HepG2 (cell line): Measurements from ENCODE around the gene GDAP1L1. TPM values are rescaled to one million over a fixed set of nuclear protein-coding genes. Genes with fewer than 3 reads are reported as not detected.

Source experiments
- CREB1 ChIP-seq, 2 experiments: fragments of 450-650 bp in 1 of 2; IDR thresholded peaks; 2 replicates each; pipeline ENCODE4 v1.6.1; 2016 to 2017; ENCODE audit warnings: control low read depth in 1 of 2, mild to moderate bottlenecking in 1 of 2, missing compliant biosample characterization in 1 of 2, missing genetic modification characterization in 1 of 2
- EP300 ChIP-seq, 3 experiments: sonication (generic) in 1 of 3; formaldehyde crosslinking in 1 of 3; IDR thresholded peaks; 2 replicates each; pipeline versions ENCODE4 v1.5.1 to v1.6.1; 2011 to 2020; ENCODE audit warnings: low read depth in 2 of 3, low read length in 2 of 3, borderline replicate concordance in 1 of 3, improper control_type of control experiment in 1 of 3, mild to moderate bottlenecking in 1 of 3, missing genetic modification reagents in 1 of 3, moderate library complexity in 1 of 3
- FOXK2 ChIP-seq: fragments of 450-650 bp; IDR thresholded peaks from 2 replicates; pipeline ENCODE4 v1.6.1; 2016
- KDM2A ChIP-seq: sonication (generic); formaldehyde crosslinking; IDR thresholded peaks from 2 replicates; pipeline ENCODE4 v1.4.0; 2020; ENCODE audit warnings: low read depth, missing genetic modification reagents, borderline replicate concordance
- MIXL1 ChIP-seq: IDR thresholded peaks from 2 replicates; pipeline ENCODE4 v1.6.1; 2016
- MTA3 ChIP-seq: sonication (generic); formaldehyde crosslinking; IDR thresholded peaks from 2 replicates; pipeline ENCODE4 v1.4.0; 2020; ENCODE audit warnings: missing genetic modification reagents
- NFYC ChIP-seq: IDR thresholded peaks from 2 replicates; pipeline ENCODE4 v1.6.1; 2016; ENCODE audit warnings: missing genetic modification reagents, missing compliant biosample characterization
- PHB2 ChIP-seq: fragments of 450-650 bp; IDR thresholded peaks from 2 replicates; pipeline ENCODE4 v1.6.1; 2018; ENCODE audit not compliant: partially characterized antibody
- SCMH1 ChIP-seq: sonication (generic); formaldehyde crosslinking; IDR thresholded peaks from 2 replicates; pipeline ENCODE4 v1.9.0; 2021; ENCODE audit warnings: missing genetic modification reagents, mild to moderate bottlenecking, borderline replicate concordance
- SMARCE1 ChIP-seq: fragments of 450-650 bp; IDR thresholded peaks from 2 replicates; pipeline ENCODE4 v1.6.1; 2017; ENCODE audit warnings: borderline replicate concordance
- TBP ChIP-seq: sonication (generic); formaldehyde crosslinking; IDR thresholded peaks from 2 replicates; pipeline ENCODE4 v1.5.0; 2020; ENCODE audit warnings: missing genetic modification reagents
- TCF7 ChIP-seq: sonication (generic); IDR thresholded peaks from 2 replicates; pipeline ENCODE4 v1.6.1; 2016; ENCODE audit warnings: antibody characterized with exemption, low read depth
- YY1 ChIP-seq: IDR thresholded peaks from 2 replicates; pipeline ENCODE4 v1.6.1; 2011; ENCODE audit warnings: low read length, low read depth, moderate library complexity, mild to moderate bottlenecking; ENCODE audit not compliant: insufficient read depth, insufficient replicate concordance
- ZNF317 ChIP-seq: sonication (generic); formaldehyde crosslinking; IDR thresholded peaks from 2 replicates; pipeline ENCODE4 v1.5.0; 2020; ENCODE audit warnings: mild to moderate bottlenecking, missing genetic modification reagents
- ZNF460 ChIP-seq: sonication (generic); formaldehyde crosslinking; IDR thresholded peaks from 2 replicates; pipeline ENCODE4 v1.5.1; 2020; ENCODE audit warnings: missing genetic modification reagents, mild to moderate bottlenecking, borderline replicate concordance
- ZNF562 ChIP-seq: sonication (generic); formaldehyde crosslinking; IDR thresholded peaks from 2 replicates; pipeline ENCODE4 v1.8.0; 2022; ENCODE audit warnings: missing genetic modification reagents, borderline replicate concordance
- ZNF629 ChIP-seq: sonication (generic); formaldehyde crosslinking; conservative IDR thresholded peaks from 2 replicates; pipeline ENCODE4 v1.5.0; 2020; ENCODE audit warnings: missing genetic modification reagents
- ZNF7 ChIP-seq: IDR thresholded peaks from 2 replicates; pipeline ENCODE4 v1.6.1; 2016; ENCODE audit warnings: missing biosample characterization, missing genetic modification reagents
- ZNF724P ChIP-seq: sonication (generic); formaldehyde crosslinking; IDR thresholded peaks from 2 replicates; pipeline ENCODE4 v1.8.0; 2022; ENCODE audit warnings: missing genetic modification reagents, borderline replicate concordance
- ZNF746 ChIP-seq: sonication (generic); formaldehyde crosslinking; IDR thresholded peaks from 2 replicates; pipeline ENCODE4 v1.8.0; 2022; ENCODE audit warnings: mild to moderate bottlenecking, missing genetic modification reagents
- polyA plus RNA-seq, 8 experiments: library from polyadenylated mRNA; depleted of rRNA in 3 of 8; stranded (reverse) in 7 of 8; unstranded in 1 of 8; fragments of >200 nt; fragmentation: Illumina TruSeq in 4 of 8; extraction: Trizol in 4 of 8; gene quantifications; 2 replicates each; pipeline versions ENCODE4 v1.2.1 to v1.2.3, GENCODE V29; 2011 to 2016; ENCODE audit warnings: low read depth in 4 of 8, missing spikeins in 1 of 8, mixed read lengths in 1 of 8; ENCODE audit not compliant: insufficient read depth in 1 of 8
- total RNA-seq, 5 experiments: library from RNA; depleted of rRNA; stranded (reverse); fragments of >200 nt; fragmentation: Illumina TruSeq; extraction: Trizol; gene quantifications; 2 replicates each; pipeline ENCODE4 v1.2.3, GENCODE V29; 2016; ENCODE audit warnings: low read depth in 1 of 5
- TF ChIP-seq, protein P1 (sequence below): sonication (generic); formaldehyde crosslinking; conservative IDR thresholded peaks from 2 replicates; pipeline ENCODE4 v1.4.0; 2020; ENCODE audit warnings: missing genetic modification reagents
- TF ChIP-seq, protein P2 (sequence below): sonication (generic); formaldehyde crosslinking; IDR thresholded peaks from 2 replicates; pipeline ENCODE4 v1.5.1; 2020; ENCODE audit warnings: mild to moderate bottlenecking, missing genetic modification reagents, moderate library complexity
- TF ChIP-seq, protein P3 (sequence below): sonication (generic); formaldehyde crosslinking; IDR thresholded peaks from 2 replicates; pipeline ENCODE4 v1.4.0; 2020; ENCODE audit warnings: missing genetic modification reagents

Gene GDAP1L1
- total and polyA plus RNA-seq, 2 of the 13 experiments (the other 11 are each of a cell fraction or from before 2014, with no cell fraction given), result 0.04 TPM; not detected in 1

DNA sequence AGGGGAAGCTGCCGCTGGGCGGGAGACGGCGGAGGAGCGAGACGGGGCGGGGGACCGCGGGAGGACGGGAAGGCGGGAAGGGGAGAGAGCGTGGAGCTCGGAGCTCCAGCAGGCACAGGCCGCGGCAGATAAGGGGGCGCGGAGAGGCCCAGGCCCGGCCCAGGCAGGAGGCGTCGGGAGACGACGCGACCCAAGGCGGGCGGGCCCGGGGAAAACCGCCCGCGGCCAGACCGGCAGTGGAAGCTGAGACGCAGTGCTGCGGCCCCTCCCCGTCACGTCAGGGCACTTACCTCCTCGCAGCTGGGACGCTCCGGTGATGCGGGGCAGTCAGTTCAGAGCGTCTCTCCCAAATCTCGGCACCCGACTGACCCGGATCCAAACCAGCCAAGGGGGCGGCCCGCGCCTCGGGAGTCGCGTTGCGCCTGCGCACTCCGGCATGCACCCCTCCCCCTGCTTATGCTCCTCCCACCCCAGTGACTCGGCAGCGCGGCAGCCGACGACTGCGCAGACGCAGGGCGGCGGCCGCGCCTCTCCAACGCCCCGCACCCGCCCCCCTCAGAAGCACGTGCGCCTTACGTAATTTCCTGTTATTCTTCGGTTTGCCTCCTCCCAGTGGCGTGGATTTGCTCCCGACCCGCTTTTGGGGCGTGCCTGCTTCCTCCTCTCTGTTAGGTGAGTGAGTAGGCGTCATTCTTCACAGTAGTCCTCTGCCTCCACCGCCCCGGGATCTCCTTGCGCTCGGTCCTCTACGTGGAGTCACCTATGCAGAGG is 36.5 kb upstream of the GDAP1L1 start, which contains the start of gene OSER1 (continued):
- TF ChIP-seq, protein P1, sequence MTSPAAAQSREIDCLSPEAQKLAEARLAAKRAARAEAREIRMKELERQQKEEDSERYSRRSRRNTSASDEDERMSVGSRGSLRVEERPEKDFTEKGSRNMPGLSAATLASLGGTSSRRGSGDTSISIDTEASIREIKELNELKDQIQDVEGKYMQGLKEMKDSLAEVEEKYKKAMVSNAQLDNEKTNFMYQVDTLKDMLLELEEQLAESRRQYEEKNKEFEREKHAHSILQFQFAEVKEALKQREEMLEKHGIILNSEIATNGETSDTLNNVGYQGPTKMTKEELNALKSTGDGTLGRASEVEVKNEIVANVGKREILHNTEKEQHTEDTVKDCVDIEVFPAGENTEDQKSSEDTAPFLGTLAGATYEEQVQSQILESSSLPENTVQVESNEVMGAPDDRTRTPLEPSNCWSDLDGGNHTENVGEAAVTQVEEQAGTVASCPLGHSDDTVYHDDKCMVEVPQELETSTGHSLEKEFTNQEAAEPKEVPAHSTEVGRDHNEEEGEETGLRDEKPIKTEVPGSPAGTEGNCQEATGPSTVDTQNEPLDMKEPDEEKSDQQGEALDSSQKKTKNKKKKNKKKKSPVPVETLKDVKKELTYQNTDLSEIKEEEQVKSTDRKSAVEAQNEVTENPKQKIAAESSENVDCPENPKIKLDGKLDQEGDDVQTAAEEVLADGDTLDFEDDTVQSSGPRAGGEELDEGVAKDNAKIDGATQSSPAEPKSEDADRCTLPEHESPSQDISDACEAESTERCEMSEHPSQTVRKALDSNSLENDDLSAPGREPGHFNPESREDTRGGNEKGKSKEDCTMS, result no peak
- TF ChIP-seq NFYC (CRISPR knock-in tag), result peak; percentile 59
- no peak for TF ChIP-seq SCMH1 (CRISPR knock-in tag)
- TF ChIP-seq ZNF562 (CRISPR knock-in tag), result no peak
- TF ChIP-seq MTA3 (CRISPR knock-in tag), result no peak
- peak; percentile 86 for TF ChIP-seq KDM2A (CRISPR knock-in tag)
- TF ChIP-seq, protein P2, sequence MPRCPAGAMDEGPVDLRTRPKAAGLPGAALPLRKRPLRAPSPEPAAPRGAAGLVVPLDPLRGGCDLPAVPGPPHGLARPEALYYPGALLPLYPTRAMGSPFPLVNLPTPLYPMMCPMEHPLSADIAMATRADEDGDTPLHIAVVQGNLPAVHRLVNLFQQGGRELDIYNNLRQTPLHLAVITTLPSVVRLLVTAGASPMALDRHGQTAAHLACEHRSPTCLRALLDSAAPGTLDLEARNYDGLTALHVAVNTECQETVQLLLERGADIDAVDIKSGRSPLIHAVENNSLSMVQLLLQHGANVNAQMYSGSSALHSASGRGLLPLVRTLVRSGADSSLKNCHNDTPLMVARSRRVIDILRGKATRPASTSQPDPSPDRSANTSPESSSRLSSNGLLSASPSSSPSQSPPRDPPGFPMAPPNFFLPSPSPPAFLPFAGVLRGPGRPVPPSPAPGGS (CRISPR knock-in tag), result peak; percentile 45; the same call in 1 of the 2 replicates
- TF ChIP-seq, protein P3, sequence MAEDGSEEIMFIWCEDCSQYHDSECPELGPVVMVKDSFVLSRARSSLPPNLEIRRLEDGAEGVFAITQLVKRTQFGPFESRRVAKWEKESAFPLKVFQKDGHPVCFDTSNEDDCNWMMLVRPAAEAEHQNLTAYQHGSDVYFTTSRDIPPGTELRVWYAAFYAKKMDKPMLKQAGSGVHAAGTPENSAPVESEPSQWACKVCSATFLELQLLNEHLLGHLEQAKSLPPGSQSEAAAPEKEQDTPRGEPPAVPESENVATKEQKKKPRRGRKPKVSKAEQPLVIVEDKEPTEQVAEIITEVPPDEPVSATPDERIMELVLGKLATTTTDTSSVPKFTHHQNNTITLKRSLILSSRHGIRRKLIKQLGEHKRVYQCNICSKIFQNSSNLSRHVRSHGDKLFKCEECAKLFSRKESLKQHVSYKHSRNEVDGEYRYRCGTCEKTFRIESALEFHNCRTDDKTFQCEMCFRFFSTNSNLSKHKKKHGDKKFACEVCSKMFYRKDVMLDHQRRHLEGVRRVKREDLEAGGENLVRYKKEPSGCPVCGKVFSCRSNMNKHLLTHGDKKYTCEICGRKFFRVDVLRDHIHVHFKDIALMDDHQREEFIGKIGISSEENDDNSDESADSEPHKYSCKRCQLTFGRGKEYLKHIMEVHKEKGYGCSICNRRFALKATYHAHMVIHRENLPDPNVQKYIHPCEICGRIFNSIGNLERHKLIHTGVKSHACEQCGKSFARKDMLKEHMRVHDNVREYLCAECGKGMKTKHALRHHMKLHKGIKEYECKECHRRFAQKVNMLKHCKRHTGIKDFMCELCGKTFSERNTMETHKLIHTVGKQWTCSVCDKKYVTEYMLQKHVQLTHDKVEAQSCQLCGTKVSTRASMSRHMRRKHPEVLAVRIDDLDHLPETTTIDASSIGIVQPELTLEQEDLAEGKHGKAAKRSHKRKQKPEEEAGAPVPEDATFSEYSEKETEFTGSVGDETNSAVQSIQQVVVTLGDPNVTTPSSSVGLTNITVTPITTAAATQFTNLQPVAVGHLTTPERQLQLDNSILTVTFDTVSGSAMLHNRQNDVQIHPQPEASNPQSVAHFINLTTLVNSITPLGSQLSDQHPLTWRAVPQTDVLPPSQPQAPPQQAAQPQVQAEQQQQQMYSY (CRISPR knock-in tag), result peak; percentile 26; the same call in 1 of the 2 replicates
- TF ChIP-seq ZNF629 (CRISPR knock-in tag), result no peak
- TF ChIP-seq ZNF724P (CRISPR knock-in tag), result peak; percentile 69; the same call in 1 of the 2 replicates
- TF ChIP-seq ZNF746, result peak; percentile 27; the same call in 1 of the 2 replicates
- TF ChIP-seq FOXK2, result peak; percentile 99
- TF ChIP-seq TCF7, result no peak
- no peak for TF ChIP-seq PHB2
- no peak for TF ChIP-seq SMARCE1
- TF ChIP-seq TBP (CRISPR knock-in tag), result no peak
- TF ChIP-seq EP300 (IDR thresholded peaks at IDR 0.05; ENCODE audit: low read depth in 2 of 2, low read length in 2 of 2), result peak; percentile 68
- peak; percentile 29; the same call in 1 of the 2 replicates for TF ChIP-seq EP300 (CRISPR knock-in tag; IDR thresholded peaks at IDR 0.05; ENCODE audit: borderline replicate concordance)
- TF ChIP-seq ZNF7 (CRISPR knock-in tag), result no peak
- TF ChIP-seq ZNF460 (CRISPR knock-in tag), result peak; percentile 36; the same call in 1 of the 2 replicates
- peak; percentile 69 for TF ChIP-seq YY1
- TF ChIP-seq MIXL1 (CRISPR knock-in tag), result no peak
- peak; percentile 96 for TF ChIP-seq CREB1 (IDR thresholded peaks at IDR 0.05)
- TF ChIP-seq CREB1 (CRISPR knock-in tag; IDR thresholded peaks at IDR 0.05), result peak; percentile 97
- TF ChIP-seq ZNF317 (CRISPR knock-in tag), result peak; percentile 78
